Astrocyte of the cerebellum (primary cell): ENCODE measurements around the gene SLC2A9.
A peak's percentile ranks its signal among the peaks of the same experiment; 100 is the strongest.

Experiments used
- DNase-seq: peaks from one replicate; pipeline ENCODE4 v3.0.0-alpha.2; 2011; ENCODE audit warnings: low read depth
- H3K4me3 ChIP-seq: 2 replicates; pipeline ENCODE4 v1.5.1; 2011; ENCODE audit warnings: mild to moderate bottlenecking, low read depth, low read length, moderate library complexity
- in situ Hi-C: cut with HindIII; loops from 2 replicates; pipeline ENCODE4 v1.10.0; 2017; ENCODE audit warnings: low sequenced_read_pairs
- TF ChIP-seq, protein P1 (sequence below): IDR thresholded peaks from 2 replicates; pipeline ENCODE4 v1.5.1; 2012; ENCODE audit warnings: low read length, low read depth, moderate library complexity, mild to moderate bottlenecking; ENCODE audit errors: missing control alignments

SLC2A9 gene

DNA sequence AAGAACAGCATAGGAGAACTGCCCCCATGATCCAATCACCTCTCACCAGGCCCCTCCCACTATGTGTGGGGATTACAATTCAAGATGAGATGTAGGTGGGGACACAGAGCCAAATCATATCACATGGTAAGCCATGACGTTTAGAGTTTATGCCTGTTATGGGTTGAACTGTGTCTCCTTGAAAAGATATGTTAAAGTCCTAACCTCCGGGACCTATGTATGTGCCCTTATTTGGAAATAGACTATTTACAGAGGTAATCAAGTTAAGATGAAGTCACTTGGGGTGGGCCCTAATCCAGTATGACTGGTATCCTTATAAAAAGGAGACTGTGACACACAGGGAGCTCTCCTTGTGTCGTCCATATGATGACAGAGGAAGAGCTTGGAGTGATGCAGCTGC, 25.2 kb upstream of the SLC2A9 start:
- no peak overlapping the region for H3K4me3 ChIP-seq
- TF ChIP-seq, protein P1, sequence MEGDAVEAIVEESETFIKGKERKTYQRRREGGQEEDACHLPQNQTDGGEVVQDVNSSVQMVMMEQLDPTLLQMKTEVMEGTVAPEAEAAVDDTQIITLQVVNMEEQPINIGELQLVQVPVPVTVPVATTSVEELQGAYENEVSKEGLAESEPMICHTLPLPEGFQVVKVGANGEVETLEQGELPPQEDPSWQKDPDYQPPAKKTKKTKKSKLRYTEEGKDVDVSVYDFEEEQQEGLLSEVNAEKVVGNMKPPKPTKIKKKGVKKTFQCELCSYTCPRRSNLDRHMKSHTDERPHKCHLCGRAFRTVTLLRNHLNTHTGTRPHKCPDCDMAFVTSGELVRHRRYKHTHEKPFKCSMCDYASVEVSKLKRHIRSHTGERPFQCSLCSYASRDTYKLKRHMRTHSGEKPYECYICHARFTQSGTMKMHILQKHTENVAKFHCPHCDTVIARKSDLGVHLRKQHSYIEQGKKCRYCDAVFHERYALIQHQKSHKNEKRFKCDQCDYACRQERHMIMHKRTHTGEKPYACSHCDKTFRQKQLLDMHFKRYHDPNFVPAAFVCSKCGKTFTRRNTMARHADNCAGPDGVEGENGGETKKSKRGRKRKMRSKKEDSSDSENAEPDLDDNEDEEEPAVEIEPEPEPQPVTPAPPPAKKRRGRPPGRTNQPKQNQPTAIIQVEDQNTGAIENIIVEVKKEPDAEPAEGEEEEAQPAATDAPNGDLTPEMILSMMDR = no peak
- DNase-seq = no peak
- in situ Hi-C loops = no loop called here

DNA sequence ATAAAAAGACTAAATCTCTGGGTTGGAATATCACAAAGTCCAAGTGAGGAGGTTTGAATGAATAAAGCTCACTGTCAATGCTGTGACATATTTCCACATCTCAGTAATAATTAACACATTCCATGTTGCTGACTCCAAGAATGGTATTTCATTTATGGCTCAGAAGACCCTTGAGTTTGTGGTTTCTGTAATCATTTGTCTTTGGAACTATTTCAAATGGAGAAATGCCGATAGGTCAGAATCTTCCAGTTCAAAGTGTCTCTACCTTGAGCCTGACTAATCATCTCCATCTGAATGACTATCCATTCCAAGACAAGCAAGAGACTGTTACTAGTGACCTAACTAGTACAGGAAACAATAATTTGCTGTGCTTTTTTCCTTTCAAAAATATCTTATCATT, 24.2 kb upstream of the SLC2A9 start:
- DNase-seq = peak; percentile 60
- TF ChIP-seq, protein P1 = no peak
- H3K4me3 ChIP-seq = no peak overlapping the region
- in situ Hi-C loops = no loop called here

DNA sequence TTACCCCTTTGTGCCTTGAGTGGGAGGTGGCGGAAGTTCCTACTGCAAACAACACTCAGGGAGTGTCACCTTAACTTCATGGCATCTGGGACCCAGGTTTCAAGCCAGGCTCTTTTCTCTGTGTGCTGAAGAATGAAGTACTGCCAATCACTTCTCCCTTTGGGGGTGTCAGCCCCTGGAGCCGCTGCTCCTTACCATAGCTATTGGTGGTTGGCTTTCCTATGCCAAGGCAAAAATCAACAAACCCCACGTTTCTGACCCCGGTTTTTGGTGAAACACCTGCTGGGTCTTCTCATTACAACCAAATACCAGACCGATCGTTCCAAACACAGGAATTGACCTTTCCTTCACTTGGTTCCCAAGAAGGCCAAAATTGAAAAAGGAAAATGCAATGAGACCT, 19.7 kb upstream of the SLC2A9 start:
- TF ChIP-seq, protein P1 = no peak
- DNase-seq = no peak
- H3K4me3 ChIP-seq = no peak overlapping the region
- in situ Hi-C loops = no loop called here

DNA sequence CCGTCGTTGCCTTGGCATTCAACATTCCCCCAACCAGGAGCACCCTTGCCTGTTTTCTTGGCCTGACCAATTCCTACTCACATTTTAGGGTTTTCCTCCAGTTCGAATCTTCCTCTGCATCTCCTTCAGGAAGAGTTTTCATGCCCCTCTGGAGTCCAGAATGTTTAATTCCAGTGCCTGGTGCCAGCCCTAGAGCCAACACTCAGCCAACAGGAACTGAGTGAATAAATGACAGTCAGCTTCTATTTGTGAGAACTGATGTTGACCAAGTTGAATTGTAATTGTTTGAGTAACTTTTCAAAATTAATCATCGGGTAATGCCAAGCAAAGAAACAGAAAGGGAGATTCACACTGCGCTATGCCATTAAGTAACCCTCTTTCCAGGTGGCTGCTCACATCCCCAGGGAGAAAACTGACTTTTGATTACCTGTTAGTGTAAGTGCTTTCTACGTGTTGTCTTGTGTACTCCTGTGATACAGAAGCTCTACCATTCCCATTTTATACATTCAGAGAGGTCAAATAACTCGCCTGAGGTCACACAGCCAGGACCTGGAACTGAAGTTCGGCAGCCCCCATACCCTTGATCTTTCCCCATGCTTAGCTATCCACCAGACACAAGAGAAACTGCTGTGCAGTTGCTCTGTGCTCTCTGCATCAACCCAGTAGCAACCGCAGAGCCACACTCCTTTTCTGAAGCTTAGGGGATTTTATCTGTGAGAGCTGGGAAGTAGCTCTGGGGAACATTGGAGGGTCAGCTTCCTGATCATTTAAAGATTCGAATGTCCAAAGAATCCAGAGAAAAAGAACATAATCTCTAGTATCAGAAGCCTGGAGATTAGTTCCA, 19.0 kb upstream of the SLC2A9 start:
- no peak for DNase-seq
- TF ChIP-seq, protein P1 = no peak
- no peak overlapping the region for H3K4me3 ChIP-seq
- in situ Hi-C loops = no loop called here

DNA sequence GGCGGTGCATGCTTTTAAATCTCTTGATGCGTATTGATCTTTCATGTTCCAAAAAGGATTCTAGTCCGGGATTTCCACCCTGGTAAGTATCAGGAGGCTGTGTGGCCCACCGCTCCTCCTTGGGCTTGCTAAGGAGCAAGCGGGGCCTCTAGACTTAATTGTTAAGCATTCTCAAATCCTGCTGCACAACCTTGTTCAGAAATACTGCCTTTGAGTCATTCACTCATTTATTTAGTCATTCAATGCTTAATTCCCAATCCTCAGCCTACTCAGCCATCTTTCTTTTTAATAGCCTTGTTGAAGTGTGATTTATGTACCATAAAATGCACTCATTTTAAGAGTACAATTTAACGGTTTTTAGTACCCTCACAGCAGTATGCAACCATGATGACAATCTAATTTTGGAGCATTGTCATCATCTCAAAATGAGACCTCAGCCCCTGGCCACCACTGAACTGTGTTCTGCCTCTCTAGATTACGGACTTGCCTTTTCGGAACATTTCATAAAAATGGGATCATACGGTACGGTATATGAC, 15.6 kb upstream of the SLC2A9 start:
- TF ChIP-seq, protein P1 = no peak
- in situ Hi-C loops = no loop called here
- DNase-seq = no peak
- H3K4me3 ChIP-seq = no peak overlapping the region

DNA sequence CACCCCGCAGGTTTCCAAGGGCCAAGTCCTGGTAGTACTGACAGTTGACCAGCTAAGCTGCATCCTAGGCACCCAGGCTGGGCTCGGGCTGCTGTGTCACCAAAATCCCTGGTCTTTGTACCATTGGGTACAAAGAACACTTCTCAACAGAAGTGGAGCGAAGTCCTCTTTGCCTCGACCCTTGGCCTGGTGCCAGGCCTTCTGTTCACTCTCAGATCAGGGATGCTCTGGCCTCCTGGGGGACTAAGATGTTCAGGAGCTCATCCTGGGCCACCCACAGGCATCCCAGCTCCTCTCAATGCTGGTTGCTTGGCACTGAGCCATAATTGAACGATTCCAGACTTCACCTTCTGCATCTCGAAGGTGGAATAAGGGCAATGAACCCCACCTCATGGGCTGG, 13.8 kb upstream of the SLC2A9 start:
- TF ChIP-seq, protein P1 = no peak
- no peak for DNase-seq
- in situ Hi-C loops = no loop called here
- no peak overlapping the region for H3K4me3 ChIP-seq
